Measurements from ENCODE around the gene BPIFA1. TPM values are rescaled to one million over a fixed set of nuclear protein-coding genes. Genes with fewer than 3 reads are reported as not detected.

The BPIFA1 gene
- total and polyA plus RNA-seq, 2 of the 8 experiments (the other 6 are each of a cell fraction or from before 2014, with no cell fraction given), result not detected

DNA sequence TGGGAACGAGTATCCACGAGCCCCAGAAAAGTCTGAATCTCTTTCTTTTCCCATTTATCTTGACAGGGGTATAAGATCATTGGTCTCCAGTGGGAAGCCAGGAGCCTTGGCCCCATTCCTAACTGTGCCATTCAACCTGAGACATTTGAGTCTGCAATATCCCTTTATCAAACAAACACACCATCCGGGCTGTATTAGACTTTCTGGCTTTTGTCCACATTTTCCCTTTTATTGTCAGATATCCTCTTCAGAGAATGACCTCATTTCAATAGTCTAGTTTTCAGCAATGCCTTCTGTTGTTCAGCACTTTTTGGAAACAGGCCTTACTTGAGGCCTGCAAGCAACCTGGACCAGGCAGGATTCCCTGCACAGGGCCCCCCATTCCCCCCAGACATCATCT is 15.7 kb downstream of the BPIFA1 start (continued):
- TF ChIP-seq, protein P1, sequence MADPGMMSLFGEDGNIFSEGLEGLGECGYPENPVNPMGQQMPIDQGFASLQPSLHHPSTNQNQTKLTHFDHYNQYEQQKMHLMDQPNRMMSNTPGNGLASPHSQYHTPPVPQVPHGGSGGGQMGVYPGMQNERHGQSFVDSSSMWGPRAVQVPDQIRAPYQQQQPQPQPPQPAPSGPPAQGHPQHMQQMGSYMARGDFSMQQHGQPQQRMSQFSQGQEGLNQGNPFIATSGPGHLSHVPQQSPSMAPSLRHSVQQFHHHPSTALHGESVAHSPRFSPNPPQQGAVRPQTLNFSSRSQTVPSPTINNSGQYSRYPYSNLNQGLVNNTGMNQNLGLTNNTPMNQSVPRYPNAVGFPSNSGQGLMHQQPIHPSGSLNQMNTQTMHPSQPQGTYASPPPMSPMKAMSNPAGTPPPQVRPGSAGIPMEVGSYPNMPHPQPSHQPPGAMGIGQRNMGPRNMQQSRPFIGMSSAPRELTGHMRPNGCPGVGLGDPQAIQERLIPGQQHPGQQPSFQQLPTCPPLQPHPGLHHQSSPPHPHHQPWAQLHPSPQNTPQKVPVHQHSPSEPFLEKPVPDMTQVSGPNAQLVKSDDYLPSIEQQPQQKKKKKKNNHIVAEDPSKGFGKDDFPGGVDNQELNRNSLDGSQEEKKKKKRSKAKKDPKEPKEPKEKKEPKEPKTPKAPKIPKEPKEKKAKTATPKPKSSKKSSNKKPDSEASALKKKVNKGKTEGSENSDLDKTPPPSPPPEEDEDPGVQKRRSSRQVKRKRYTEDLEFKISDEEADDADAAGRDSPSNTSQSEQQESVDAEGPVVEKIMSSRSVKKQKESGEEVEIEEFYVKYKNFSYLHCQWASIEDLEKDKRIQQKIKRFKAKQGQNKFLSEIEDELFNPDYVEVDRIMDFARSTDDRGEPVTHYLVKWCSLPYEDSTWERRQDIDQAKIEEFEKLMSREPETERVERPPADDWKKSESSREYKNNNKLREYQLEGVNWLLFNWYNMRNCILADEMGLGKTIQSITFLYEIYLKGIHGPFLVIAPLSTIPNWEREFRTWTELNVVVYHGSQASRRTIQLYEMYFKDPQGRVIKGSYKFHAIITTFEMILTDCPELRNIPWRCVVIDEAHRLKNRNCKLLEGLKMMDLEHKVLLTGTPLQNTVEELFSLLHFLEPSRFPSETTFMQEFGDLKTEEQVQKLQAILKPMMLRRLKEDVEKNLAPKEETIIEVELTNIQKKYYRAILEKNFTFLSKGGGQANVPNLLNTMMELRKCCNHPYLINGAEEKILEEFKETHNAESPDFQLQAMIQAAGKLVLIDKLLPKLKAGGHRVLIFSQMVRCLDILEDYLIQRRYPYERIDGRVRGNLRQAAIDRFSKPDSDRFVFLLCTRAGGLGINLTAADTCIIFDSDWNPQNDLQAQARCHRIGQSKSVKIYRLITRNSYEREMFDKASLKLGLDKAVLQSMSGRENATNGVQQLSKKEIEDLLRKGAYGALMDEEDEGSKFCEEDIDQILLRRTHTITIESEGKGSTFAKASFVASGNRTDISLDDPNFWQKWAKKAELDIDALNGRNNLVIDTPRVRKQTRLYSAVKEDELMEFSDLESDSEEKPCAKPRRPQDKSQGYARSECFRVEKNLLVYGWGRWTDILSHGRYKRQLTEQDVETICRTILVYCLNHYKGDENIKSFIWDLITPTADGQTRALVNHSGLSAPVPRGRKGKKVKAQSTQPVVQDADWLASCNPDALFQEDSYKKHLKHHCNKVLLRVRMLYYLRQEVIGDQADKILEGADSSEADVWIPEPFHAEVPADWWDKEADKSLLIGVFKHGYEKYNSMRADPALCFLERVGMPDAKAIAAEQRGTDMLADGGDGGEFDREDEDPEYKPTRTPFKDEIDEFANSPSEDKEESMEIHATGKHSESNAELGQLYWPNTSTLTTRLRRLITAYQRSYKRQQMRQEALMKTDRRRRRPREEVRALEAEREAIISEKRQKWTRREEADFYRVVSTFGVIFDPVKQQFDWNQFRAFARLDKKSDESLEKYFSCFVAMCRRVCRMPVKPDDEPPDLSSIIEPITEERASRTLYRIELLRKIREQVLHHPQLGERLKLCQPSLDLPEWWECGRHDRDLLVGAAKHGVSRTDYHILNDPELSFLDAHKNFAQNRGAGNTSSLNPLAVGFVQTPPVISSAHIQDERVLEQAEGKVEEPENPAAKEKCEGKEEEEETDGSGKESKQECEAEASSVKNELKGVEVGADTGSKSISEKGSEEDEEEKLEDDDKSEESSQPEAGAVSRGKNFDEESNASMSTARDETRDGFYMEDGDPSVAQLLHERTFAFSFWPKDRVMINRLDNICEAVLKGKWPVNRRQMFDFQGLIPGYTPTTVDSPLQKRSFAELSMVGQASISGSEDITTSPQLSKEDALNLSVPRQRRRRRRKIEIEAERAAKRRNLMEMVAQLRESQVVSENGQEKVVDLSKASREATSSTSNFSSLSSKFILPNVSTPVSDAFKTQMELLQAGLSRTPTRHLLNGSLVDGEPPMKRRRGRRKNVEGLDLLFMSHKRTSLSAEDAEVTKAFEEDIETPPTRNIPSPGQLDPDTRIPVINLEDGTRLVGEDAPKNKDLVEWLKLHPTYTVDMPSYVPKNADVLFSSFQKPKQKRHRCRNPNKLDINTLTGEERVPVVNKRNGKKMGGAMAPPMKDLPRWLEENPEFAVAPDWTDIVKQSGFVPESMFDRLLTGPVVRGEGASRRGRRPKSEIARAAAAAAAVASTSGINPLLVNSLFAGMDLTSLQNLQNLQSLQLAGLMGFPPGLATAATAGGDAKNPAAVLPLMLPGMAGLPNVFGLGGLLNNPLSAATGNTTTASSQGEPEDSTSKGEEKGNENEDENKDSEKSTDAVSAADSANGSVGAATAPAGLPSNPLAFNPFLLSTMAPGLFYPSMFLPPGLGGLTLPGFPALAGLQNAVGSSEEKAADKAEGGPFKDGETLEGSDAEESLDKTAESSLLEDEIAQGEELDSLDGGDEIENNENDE (IDR thresholded peaks at IDR 0.05; ENCODE audit: insufficient replicate concordance, low read length), result no peak
- TF ChIP-seq HDAC2 (IDR thresholded peaks at IDR 0.05; ENCODE audit: borderline replicate concordance in 1 of 2, low read depth in 2 of 2, low read length in 2 of 2) (no peak), ASH2L (IDR thresholded peaks at IDR 0.05; ENCODE audit: low read length) (no peak), CBX8 (IDR thresholded peaks at IDR 0.05; ENCODE audit: borderline replicate concordance, low read depth, low read length) (no peak), TAF7 (optimal IDR thresholded peaks at IDR 0.05; ENCODE audit: borderline replicate concordance, low read depth, low read length) (no peak), SIN3A (conservative IDR thresholded peaks at IDR 0.05 in 1 of 2, IDR thresholded peaks at IDR 0.05 in 1 of 2; ENCODE audit: low read depth in 1 of 2, low read length in 2 of 2) (no peak)
- TF ChIP-seq, protein P2, sequence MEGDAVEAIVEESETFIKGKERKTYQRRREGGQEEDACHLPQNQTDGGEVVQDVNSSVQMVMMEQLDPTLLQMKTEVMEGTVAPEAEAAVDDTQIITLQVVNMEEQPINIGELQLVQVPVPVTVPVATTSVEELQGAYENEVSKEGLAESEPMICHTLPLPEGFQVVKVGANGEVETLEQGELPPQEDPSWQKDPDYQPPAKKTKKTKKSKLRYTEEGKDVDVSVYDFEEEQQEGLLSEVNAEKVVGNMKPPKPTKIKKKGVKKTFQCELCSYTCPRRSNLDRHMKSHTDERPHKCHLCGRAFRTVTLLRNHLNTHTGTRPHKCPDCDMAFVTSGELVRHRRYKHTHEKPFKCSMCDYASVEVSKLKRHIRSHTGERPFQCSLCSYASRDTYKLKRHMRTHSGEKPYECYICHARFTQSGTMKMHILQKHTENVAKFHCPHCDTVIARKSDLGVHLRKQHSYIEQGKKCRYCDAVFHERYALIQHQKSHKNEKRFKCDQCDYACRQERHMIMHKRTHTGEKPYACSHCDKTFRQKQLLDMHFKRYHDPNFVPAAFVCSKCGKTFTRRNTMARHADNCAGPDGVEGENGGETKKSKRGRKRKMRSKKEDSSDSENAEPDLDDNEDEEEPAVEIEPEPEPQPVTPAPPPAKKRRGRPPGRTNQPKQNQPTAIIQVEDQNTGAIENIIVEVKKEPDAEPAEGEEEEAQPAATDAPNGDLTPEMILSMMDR (IDR thresholded peaks at IDR 0.05; ENCODE audit: control extremely low read depth in 1 of 3, insufficient read depth in 1 of 3, low read depth in 1 of 3, low read length in 3 of 3), result no peak
